B cell (primary cell): ENCODE data around the gene LBHD1. TPM values are rescaled to one million over a fixed set of nuclear protein-coding genes. Genes with fewer than 3 reads are reported as not detected.

Experiments used
- ATAC-seq: fragments of 200-7000 bp; cut with Tn5 transposase; one replicate; pipeline ENCODE4 v1.10.0; 2021; ENCODE audit warnings: low read depth, mild to moderate bottlenecking, moderate number of reproducible peaks, moderate library complexity
- CTCF ChIA-PET: fragments of 350-600 bp; sonication (Branson Sonifier 250); formaldehyde crosslinking; loops from one replicate; lab custom pipeline; 2021; ENCODE audit warnings: antibody characterized with exemption, inconsistent platforms; lab: Charles Lee
- POLR2A ChIA-PET: fragments of 350-600 bp; sonication (Branson Sonifier 250); formaldehyde crosslinking; loops from one replicate; lab custom pipeline; 2021; ENCODE audit warnings: antibody characterized with exemption; lab: Charles Lee
- DNase-seq: peaks from one replicate; pipeline ENCODE4 v3.0.0; 2013
- H2AFZ ChIP-seq: 2 replicates; pipeline ENCODE4 v1.6.1; 2012; ENCODE audit warnings: mild to moderate bottlenecking, low read depth, low read length; ENCODE audit not compliant: insufficient read depth, poor library complexity, severe bottlenecking
- H3K27ac ChIP-seq, 2 donors: 1 replicate in 1 of 2; 2 replicates in 1 of 2; pipeline ENCODE4 v1.5.1; 2012 to 2013; ENCODE audit warnings: low read length in 2 of 2, mild to moderate bottlenecking in 2 of 2, moderate library complexity in 1 of 2
- H3K27me3 ChIP-seq, 4 experiments: fragments of 200-600 bp in 1 of 4; sonication (generic) in 1 of 4; replicated peaks in 1 of 4; 1 replicate in 2 of 4; 2 replicates in 2 of 4; pipeline versions ENCODE4 v1.6.1 to v1.7.0; 2013 to 2016; ENCODE audit warnings: low read length in 3 of 4, mild to moderate bottlenecking in 2 of 4, mixed read lengths in 1 of 4, moderate library complexity in 1 of 4; ENCODE audit not compliant: insufficient read depth in 4 of 4, control insufficient read depth in 3 of 4; ENCODE audit errors: control extremely low read depth in 1 of 4
- H3K36me3 ChIP-seq, 2 experiments: replicated peaks in 1 of 2; 1 replicate in 1 of 2; 2 replicates in 1 of 2; pipeline versions ENCODE4 v1.6.1 to v1.7.1; 2013; ENCODE audit warnings: low read length in 1 of 2; ENCODE audit not compliant: insufficient read depth in 2 of 2, control insufficient read depth in 1 of 2; ENCODE audit errors: control extremely low read depth in 1 of 2, extremely low read depth in 1 of 2
- H3K4me1 ChIP-seq, 2 donors: fragments of 200-600 bp in 1 of 2; sonication (generic) in 1 of 2; 1 replicate in 1 of 2; 2 replicates in 1 of 2; pipeline versions ENCODE4 v1.5.1 to v1.6.1; 2013 to 2017; ENCODE audit warnings: low read length in 2 of 2; ENCODE audit not compliant: control insufficient read depth in 2 of 2, insufficient read depth in 2 of 2
- H3K4me2 ChIP-seq: replicated peaks from 2 replicates; pipeline ENCODE3; 2012; ENCODE audit warnings: mild to moderate bottlenecking, low read depth, low read length; ENCODE audit not compliant: poor library complexity, severe bottlenecking
- H3K4me3 ChIP-seq, 5 experiments: fragments of 200-600 bp in 1 of 5; sonication (generic) in 1 of 5; 1 replicate in 3 of 5; 2 replicates in 2 of 5; pipeline versions ENCODE4 v1.5.1 to v1.7.0; 2011 to 2016; ENCODE audit warnings: low read length in 4 of 5, mild to moderate bottlenecking in 4 of 5, low read depth in 2 of 5, control low read depth in 1 of 5, moderate library complexity in 1 of 5; ENCODE audit not compliant: insufficient read depth in 1 of 5; ENCODE audit errors: control extremely low read depth in 1 of 5, extremely low read depth in 1 of 5
- H3K79me2 ChIP-seq: fragments of 200-600 bp; sonication (generic); one replicate; pipeline ENCODE4 v1.6.0; 2016; ENCODE audit warnings: low read length; ENCODE audit not compliant: control insufficient read depth, insufficient read depth
- H3K9ac ChIP-seq: fragments of 200-600 bp; sonication (generic); 2 replicates; pipeline ENCODE4 v1.6.1; 2017; ENCODE audit warnings: mild to moderate bottlenecking, low read length, moderate library complexity
- H3K9me3 ChIP-seq, 3 donors: one replicate each; pipeline versions ENCODE4 v1.6.1 to v1.7.1; 2013; ENCODE audit warnings: low read length in 2 of 3; ENCODE audit not compliant: control insufficient read depth in 2 of 3, insufficient read depth in 1 of 3; ENCODE audit errors: control extremely low read depth in 1 of 3
- H4K20me1 ChIP-seq: 2 replicates; pipeline ENCODE4 v1.6.0; 2012; ENCODE audit warnings: mild to moderate bottlenecking, low read length; ENCODE audit not compliant: insufficient read depth, control insufficient read depth, poor library complexity, severe bottlenecking
- H3K27ac Mint-ChIP-seq: one replicate; pipeline ENCODE4 v1.8.0; 2021; ENCODE audit warnings: mixed read lengths
- H3K27me3 Mint-ChIP-seq: one replicate; pipeline ENCODE4 v1.8.0; 2021; ENCODE audit warnings: mixed read lengths
- H3K4me1 Mint-ChIP-seq: one replicate; pipeline ENCODE4 v1.8.0; 2021; ENCODE audit warnings: mixed read lengths
- H3K4me3 Mint-ChIP-seq: one replicate; pipeline ENCODE4 v1.8.0; 2021; ENCODE audit warnings: mixed read lengths
- H3K9me3 Mint-ChIP-seq: one replicate; pipeline ENCODE4 v1.8.0; 2022; ENCODE audit warnings: mixed read lengths; ENCODE audit not compliant: insufficient read depth
- EZH2 ChIP-seq: IDR thresholded peaks from 2 replicates; pipeline ENCODE4 v1.6.1; 2012; ENCODE audit warnings: borderline replicate concordance, low read depth, mild to moderate bottlenecking, moderate library complexity, low read length; ENCODE audit not compliant: insufficient read depth, poor library complexity, severe bottlenecking
- WGBS: methylation state at CpG from one replicate; pipeline ENCODE4 v1.1.5; 2013; ENCODE audit warnings: missing lambda C conversion rate; ENCODE audit not compliant: insufficient coverage; 5-methylcytosine and 5-hydroxymethylcytosine counted together
- intact Hi-C: fragments of 100-400 bp; cut with micrococcal nuclease; formaldehyde crosslinking; loops from one replicate; pipeline ENCODE4 v1.10.0; 2022
- polyA plus RNA-seq: library from polyadenylated mRNA; depleted of rRNA; stranded (reverse); fragments of >200 nt; gene quantifications from 2 replicates; pipeline ENCODE4 v1.2.3, GENCODE V29; 2012
- total RNA-seq, 2 donors: library from RNA; stranded (reverse); fragments of 120-200 nt in 1 of 2; gene quantifications; 1 replicate in 1 of 2; 2 replicates in 1 of 2; pipeline versions ENCODE4 v1.2.3 to v1.2.4, GENCODE V29; 2013 to 2022
- TF ChIP-seq, protein P1 (sequence below): fragments of 200-600 bp; IDR thresholded peaks from one replicate; pipeline ENCODE4 v1.8.0; 2022; ENCODE audit warnings: antibody characterized with exemption, mild to moderate bottlenecking

LBHD1 gene
- total and polyA plus RNA-seq, 2 donors (not counting 1 experiment from before 2014, with no cell fraction given) = 19.3 to 33.3 TPM

- no peak overlapping the region for H3K27ac Mint-ChIP-seq
- ChIA-PET POLR2A (no interaction called here), CTCF (interaction anchor here (1.6 kb wide), 1 partner anchor 15 kb away, joined by 3 read pairs; no protein-coding TSS in a partner anchor)
- H3K27me3 Mint-ChIP-seq = peaks cover 4% of the 10 kb centered on the region
- DNase-seq = no peak
- TF ChIP-seq EZH2 = no peak
- TF ChIP-seq, protein P1, sequence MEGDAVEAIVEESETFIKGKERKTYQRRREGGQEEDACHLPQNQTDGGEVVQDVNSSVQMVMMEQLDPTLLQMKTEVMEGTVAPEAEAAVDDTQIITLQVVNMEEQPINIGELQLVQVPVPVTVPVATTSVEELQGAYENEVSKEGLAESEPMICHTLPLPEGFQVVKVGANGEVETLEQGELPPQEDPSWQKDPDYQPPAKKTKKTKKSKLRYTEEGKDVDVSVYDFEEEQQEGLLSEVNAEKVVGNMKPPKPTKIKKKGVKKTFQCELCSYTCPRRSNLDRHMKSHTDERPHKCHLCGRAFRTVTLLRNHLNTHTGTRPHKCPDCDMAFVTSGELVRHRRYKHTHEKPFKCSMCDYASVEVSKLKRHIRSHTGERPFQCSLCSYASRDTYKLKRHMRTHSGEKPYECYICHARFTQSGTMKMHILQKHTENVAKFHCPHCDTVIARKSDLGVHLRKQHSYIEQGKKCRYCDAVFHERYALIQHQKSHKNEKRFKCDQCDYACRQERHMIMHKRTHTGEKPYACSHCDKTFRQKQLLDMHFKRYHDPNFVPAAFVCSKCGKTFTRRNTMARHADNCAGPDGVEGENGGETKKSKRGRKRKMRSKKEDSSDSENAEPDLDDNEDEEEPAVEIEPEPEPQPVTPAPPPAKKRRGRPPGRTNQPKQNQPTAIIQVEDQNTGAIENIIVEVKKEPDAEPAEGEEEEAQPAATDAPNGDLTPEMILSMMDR = no peak
- no peak for ATAC-seq
- Histone ChIP-seq H3K27ac (no peak overlapping the region), H3K4me2 (no peak overlapping the region), H3K36me3 (peaks cover 0 to 18% of the 10 kb centered on the region in 2 experiments), H3K9me3 (no peaks in the 10 kb centered on the region), H3K4me3 (no peak overlapping the region), H4K20me1 (no peaks in the 10 kb centered on the region), H3K4me1 (peaks cover 3 to 4% of the 10 kb centered on the region in 2 donors), H2AFZ (no peak overlapping the region), H3K79me2 (no peaks in the 10 kb centered on the region), H3K27me3 (peaks cover 0 to 17% (median 6%) of the 10 kb centered on the region in 4 experiments), H3K9ac (no peak overlapping the region)
- intact Hi-C loops = no loop called here
- H3K9me3 Mint-ChIP-seq = no peaks in the 10 kb centered on the region
- WGBS = no CpG with 5 or more reads among the region's 1 CpG
- no peaks in the 10 kb centered on the region for H3K4me1 Mint-ChIP-seq
- no peak overlapping the region for H3K4me3 Mint-ChIP-seq
Observed at GRCh38 chr11:62688491-62688890, 16.4 kb upstream of the LBHD1 start.

DNA sequence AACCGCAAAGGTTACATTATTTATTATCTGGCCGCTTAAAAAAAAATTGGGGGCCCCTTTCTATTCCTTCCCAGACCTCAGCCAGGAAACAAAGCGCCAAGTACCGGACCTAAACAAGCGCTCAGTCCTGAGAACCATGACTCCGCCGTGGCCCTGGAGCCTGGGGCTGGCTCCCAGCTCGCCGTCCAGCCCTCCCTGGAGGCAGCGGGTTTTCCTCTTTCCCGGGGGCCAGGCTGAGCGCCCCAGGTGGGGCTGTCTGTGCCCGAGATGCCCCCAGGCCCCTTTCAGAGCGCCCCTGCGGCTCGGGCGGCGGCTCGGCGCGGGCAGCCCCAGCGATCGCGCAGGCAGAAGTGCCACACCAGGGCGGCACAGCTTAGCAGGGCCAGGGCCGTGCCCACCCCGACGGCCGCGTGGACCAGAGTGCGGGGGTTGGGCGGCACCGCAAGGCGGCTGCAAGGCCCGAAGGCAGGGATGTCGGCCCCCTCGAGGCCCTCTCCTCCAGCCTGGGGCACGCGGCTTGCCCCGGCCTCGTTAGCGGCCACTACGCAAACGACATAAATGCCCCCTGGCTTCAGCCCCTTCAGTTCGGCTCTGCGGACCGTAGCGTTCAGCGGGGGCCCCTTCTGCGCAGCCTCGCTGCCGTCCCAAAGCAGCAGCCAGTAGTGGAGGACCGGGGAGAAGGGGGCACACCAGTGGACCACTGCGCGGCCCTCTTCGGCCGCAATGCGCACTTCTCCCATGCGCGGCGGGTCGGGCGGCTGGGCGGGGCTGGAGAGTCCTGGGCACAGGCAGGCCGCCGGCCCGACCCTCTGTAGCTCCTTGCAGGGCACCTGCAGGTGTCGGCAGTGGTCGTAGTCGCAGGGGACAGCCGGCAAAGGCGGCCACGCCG, 15.7 kb upstream of the LBHD1 start:
- DNase-seq = peak; percentile 28
- no peaks in the 10 kb centered on the region for H3K79me2 ChIP-seq
- WGBS = 43% methylated on average over 74 of the region's 74 CpGs
- Mint-ChIP-seq H3K27ac (no peak overlapping the region), H3K4me1 (no peaks in the 10 kb centered on the region), H3K27me3 (peaks cover 4% of the 10 kb centered on the region), H3K4me3 (no peak overlapping the region), H3K9me3 (no peaks in the 10 kb centered on the region)
- H3K36me3 ChIP-seq = peaks cover 0 to 15% of the 10 kb centered on the region in 2 experiments
- H3K4me1 ChIP-seq = peaks cover 3 to 4% of the 10 kb centered on the region in 2 donors
- H4K20me1 ChIP-seq = no peaks in the 10 kb centered on the region
- TF ChIP-seq EZH2 = no peak
- TF ChIP-seq, protein P1 = no peak
- peaks cover 0 to 17% (median 6%) of the 10 kb centered on the region in 4 experiments for H3K27me3 ChIP-seq
- H2AFZ ChIP-seq = peak overlapping the region; percentile 63
- no peak overlapping the region for H3K4me3 ChIP-seq
- H3K9me3 ChIP-seq = no peaks in the 10 kb centered on the region
- CTCF ChIA-PET = no interaction called here
- no peak overlapping the region for H3K9ac ChIP-seq
- ATAC-seq = no peak
- POLR2A ChIA-PET = no interaction called here
- H3K4me2 ChIP-seq = peak overlapping the region; percentile 40
- no peak overlapping the region for H3K27ac ChIP-seq
- intact Hi-C loops = no loop called here
